Measurements from ENCODE around the gene SIAH1. TPM values are rescaled to one million over a fixed set of nuclear protein-coding genes. Genes with fewer than 3 reads are reported as not detected.

Gene SIAH1
- total and polyA plus RNA-seq, 2 of the 8 experiments (the other 6 are each of a cell fraction or from before 2014, with no cell fraction given), result 19.5 to 33.9 TPM

DNA sequence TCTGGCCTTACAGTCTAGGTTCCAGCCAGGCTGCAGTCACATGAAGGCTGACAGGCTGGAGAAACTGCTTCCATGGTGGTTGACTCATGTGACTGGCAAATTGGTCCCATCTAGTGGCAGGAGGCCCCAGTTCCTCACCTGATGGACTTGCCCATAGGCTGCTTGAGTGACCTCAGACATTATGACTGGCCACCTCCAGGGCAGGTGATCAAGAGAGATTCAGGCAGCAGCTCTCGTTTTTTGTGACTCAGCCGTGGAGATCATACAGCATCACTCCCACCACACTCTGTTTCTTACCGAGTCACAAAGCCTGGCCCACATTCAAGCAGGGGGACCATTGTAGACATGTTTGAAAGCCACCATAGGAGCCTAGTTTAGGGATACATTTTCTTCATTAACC lies 34.5 kb downstream of the SIAH1 start:
- H3K9ac ChIP-seq (replicated peaks in 1 of 4; ENCODE audit: extremely low read depth in 1 of 4, low read depth in 3 of 4, low read length in 3 of 4), result no peak overlapping the region
- H3K4me3 ChIP-seq (ENCODE audit: extremely low read depth in 1 of 4, insufficient read depth in 2 of 4, low read depth in 3 of 4, low read length in 4 of 4), result no peak overlapping the region
- peaks cover 0 to 2% (median 0%) of the 10 kb centered on the region in 4 experiments; a peak in 1 of 7 replicates for H3K4me1 ChIP-seq (replicated peaks in 1 of 4; ENCODE audit: control insufficient read depth in 3 of 4, insufficient read depth in 4 of 4, low read length in 3 of 4)
- peaks cover 0 to 2% of the 10 kb centered on the region in 2 experiments; a peak in 2 of 4 replicates for H3K79me2 ChIP-seq (ENCODE audit: control insufficient read depth in 1 of 2, insufficient read depth in 2 of 2, low read length in 2 of 2)
- no peak overlapping the region for H2BK120ac ChIP-seq (replicated peaks; ENCODE audit: low read depth, low read length)
- no peak overlapping the region for H3K4ac ChIP-seq (replicated peaks; ENCODE audit: insufficient read length, low read depth, low read length)
- no peak overlapping the region for H2BK12ac ChIP-seq (ENCODE audit: low read depth, low read length)
- no peak overlapping the region for H3K4me2 ChIP-seq (ENCODE audit: insufficient read depth in 1 of 2, low read depth in 2 of 2, low read length in 2 of 2)
- H2BK15ac ChIP-seq (ENCODE audit: low read length), result no peak overlapping the region
- 93% methylated on average over 3 of the region's 3 CpGs; no CpG with 5 or more reads in 1 of the 2 experiments for WGBS, 2 experiments (ENCODE audit: extremely low coverage in 1 of 2, insufficient coverage in 1 of 2, insufficient read length in 1 of 2, insufficient replicate concordance in 2 of 2, low coverage in 1 of 2, low lambda C conversion rate in 2 of 2, missing lambda C conversion rate in 1 of 2)
- POLR2A ChIA-PET (ENCODE audit: partially characterized antibody), result interaction anchor here (0.7 to 3.1 kb wide), 3 partner anchors 9 to 35 kb away, joined by 3 to 17 read pairs (median 5); partner anchors contain the start of gene SIAH1
- no peak overlapping the region for H2BK20ac ChIP-seq (ENCODE audit: low read length)
- H3K14ac ChIP-seq (ENCODE audit: insufficient read length), result no peak overlapping the region
- no peak overlapping the region for H3K56ac ChIP-seq (replicated peaks; ENCODE audit: insufficient read length, low read depth, low read length)
- no peak overlapping the region for H4K8ac ChIP-seq (ENCODE audit: extremely low read depth, insufficient read depth, low read length)
- no peak overlapping the region for H3K18ac ChIP-seq (ENCODE audit: extremely low read depth, low read length)
- H3K79me1 ChIP-seq (ENCODE audit: low read depth, low read length), result peaks cover 8% of the 10 kb centered on the region; the same call in 1 of the 2 replicates
- H2BK5ac ChIP-seq (ENCODE audit: low read depth, low read length), result no peak overlapping the region
- CTCF ChIA-PET (ENCODE audit: partially characterized antibody), result interaction anchor here (1.0 to 1.3 kb wide), 3 partner anchors 11 to 176 kb away, joined by 3 to 5 read pairs (median 3); no protein-coding TSS in a partner anchor
- peaks cover 4 to 12% (median 7%) of the 10 kb centered on the region in 4 experiments; a peak in 6 of 8 replicates for H3K36me3 ChIP-seq (ENCODE audit: control insufficient read depth in 2 of 4, insufficient read depth in 4 of 4, low read length in 3 of 4)
- H3K27ac ChIP-seq (ENCODE audit: low read depth, low read length), result no peak overlapping the region
- peaks cover 0 to 3% of the 10 kb centered on the region in 2 experiments for H4K20me1 ChIP-seq (replicated peaks in 1 of 2; ENCODE audit: control insufficient read depth in 1 of 2, insufficient read depth in 2 of 2, low read length in 2 of 2)
- H4K91ac ChIP-seq (replicated peaks; ENCODE audit: insufficient read length, low read length), result no peak overlapping the region
- DNase-seq (ENCODE audit: low read depth in 1 of 2, low spot score in 2 of 2) (no peak), FAIRE-seq (no peak)
- no peaks in the 10 kb centered on the region; the same call in 1 of the 2 replicates for H3K23me2 ChIP-seq (ENCODE audit: low read depth, low read length)
- no peaks in the 10 kb centered on the region for H3K9me3 ChIP-seq (ENCODE audit: insufficient read depth in 2 of 2, low read depth in 1 of 2, low read length in 1 of 2)
- no peak overlapping the region for H4K5ac ChIP-seq (ENCODE audit: insufficient read length, low read depth, low read length)
- no peaks in the 10 kb centered on the region for H3K27me3 ChIP-seq (replicated peaks in 1 of 4; ENCODE audit: control insufficient read depth in 3 of 4, extremely low read depth in 1 of 4, insufficient read depth in 3 of 4, low read length in 3 of 4)
- no peak overlapping the region for H2AFZ ChIP-seq (ENCODE audit: low read length)
- H3K23ac ChIP-seq (ENCODE audit: insufficient read length), result no peak overlapping the region
- no peak overlapping the region for H2AK5ac ChIP-seq (ENCODE audit: low read depth, low read length)

Data from H1 (cell line).